IMR-90 (cell line): Measurements from ENCODE around the gene ST3GAL3. TPM values are rescaled to one million over a fixed set of nuclear protein-coding genes. Genes with fewer than 3 reads are reported as not detected.

ENCODE experiments used
- ATAC-seq: fragments of 200-7000 bp; cut with Tn5 transposase; 2 replicates; pipeline ENCODE4 v1.9.1; 2020; ENCODE audit warnings: low read depth, mild to moderate bottlenecking, moderate library complexity
- BruUV-seq: library from RNA; stranded (reverse); fragments of 400-500 nt; replicated peaks from 2 replicates; lab custom pipeline; 2021; lab: Mats Ljungman, UMichigan
- CTCF ChIA-PET: fragments of 300-600 bp; formaldehyde crosslinking; extraction: SDS; loops from one replicate; lab custom pipeline; 2021; ENCODE audit warnings: antibody characterized with exemption; lab: Yijun Ruan, JAX
- POLR2A ChIA-PET: fragments of 300-600 bp; sonication (Branson Sonifier 250); formaldehyde crosslinking; loops from one replicate; lab custom pipeline; 2022; ENCODE audit warnings: antibody characterized with exemption; ENCODE audit not compliant: unreplicated experiment; lab: Charles Lee
- DNase-seq: peaks from one replicate; pipeline ENCODE4 v3.0.0; 2013
- H2AFZ ChIP-seq: replicated peaks from 2 replicates; pipeline ENCODE3; 2013; ENCODE audit warnings: low read length, mild to moderate bottlenecking; ENCODE audit not compliant: poor library complexity
- H2AK5ac ChIP-seq: 2 replicates; pipeline ENCODE4 v1.6.1; 2013; ENCODE audit warnings: low read depth, low read length, inconsistent platforms
- H2AK9ac ChIP-seq: replicated peaks from 2 replicates; pipeline ENCODE3; 2013; ENCODE audit warnings: mild to moderate bottlenecking, low read depth, low read length, moderate library complexity; ENCODE audit not compliant: poor library complexity
- H2BK120ac ChIP-seq: 2 replicates; pipeline ENCODE4 v1.6.1; 2013; ENCODE audit warnings: low read depth, low read length, inconsistent platforms
- H2BK15ac ChIP-seq: 3 replicates; pipeline ENCODE4 v1.6.1; 2013; ENCODE audit warnings: low read depth, low read length, inconsistent platforms
- H2BK20ac ChIP-seq: 2 replicates; pipeline ENCODE4 v1.6.1; 2013; ENCODE audit warnings: low read depth, mild to moderate bottlenecking, inconsistent platforms, low read length, moderate library complexity
- H2BK5ac ChIP-seq: 2 replicates; pipeline ENCODE4 v1.6.1; 2013; ENCODE audit warnings: mild to moderate bottlenecking, low read depth, low read length, inconsistent platforms; ENCODE audit not compliant: poor library complexity, severe bottlenecking
- H3K14ac ChIP-seq: replicated peaks from 2 replicates; pipeline ENCODE4 v1.6.1; 2013; ENCODE audit warnings: low read depth, low read length, inconsistent platforms
- H3K18ac ChIP-seq: 2 replicates; pipeline ENCODE4 v1.6.1; 2013; ENCODE audit warnings: low read depth, low read length, control low read depth
- H3K23ac ChIP-seq: 2 replicates; pipeline ENCODE4 v1.6.1; 2013; ENCODE audit warnings: low read depth, low read length, inconsistent platforms
- H3K27ac ChIP-seq: 2 replicates; pipeline ENCODE4 v1.5.1; 2013; ENCODE audit warnings: mild to moderate bottlenecking, control low read depth, low read length; ENCODE audit not compliant: insufficient read depth
- H3K27me3 ChIP-seq: 2 replicates; pipeline ENCODE4 v1.6.1; 2013; ENCODE audit warnings: low read length; ENCODE audit not compliant: control insufficient read depth, insufficient read depth
- H3K36me3 ChIP-seq: 2 replicates; pipeline ENCODE4 v1.6.1; 2013; ENCODE audit warnings: low read length, mixed read lengths; ENCODE audit not compliant: control insufficient read depth, insufficient read depth
- H3K4ac ChIP-seq: 2 replicates; pipeline ENCODE4 v1.6.1; 2013; ENCODE audit warnings: low read depth, low read length, inconsistent platforms
- H3K4me1 ChIP-seq: 2 replicates; pipeline ENCODE4 v1.6.1; 2013; ENCODE audit warnings: low read length, mixed read lengths; ENCODE audit not compliant: control insufficient read depth, insufficient read depth
- H3K4me2 ChIP-seq: 2 replicates; pipeline ENCODE4 v1.6.1; 2013; ENCODE audit warnings: low read depth, mild to moderate bottlenecking, control low read depth, low read length, moderate library complexity
- H3K4me3 ChIP-seq: 2 replicates; pipeline ENCODE4 v1.5.1; 2013; ENCODE audit warnings: low read depth, mild to moderate bottlenecking, control low read depth, low read length, moderate library complexity; ENCODE audit not compliant: insufficient read depth
- H3K56ac ChIP-seq: 2 replicates; pipeline ENCODE4 v1.6.1; 2013; ENCODE audit warnings: low read length, inconsistent platforms; ENCODE audit not compliant: insufficient read depth; ENCODE audit errors: extremely low read depth
- H3K79me1 ChIP-seq, 2 experiments: 2 replicates each; pipeline ENCODE4 v1.6.1; 2013; ENCODE audit warnings: low read length in 2 of 2, inconsistent platforms in 1 of 2, low read depth in 1 of 2
- H3K9ac ChIP-seq: 2 replicates; pipeline ENCODE4 v1.6.1; 2013; ENCODE audit warnings: low read depth, low read length, control low read depth
- H3K9me1 ChIP-seq: 2 replicates; pipeline ENCODE4 v1.6.1; 2013; ENCODE audit warnings: low read length, inconsistent platforms; ENCODE audit not compliant: insufficient read depth
- H3K9me3 ChIP-seq: 2 replicates; pipeline ENCODE4 v1.6.1; 2013; ENCODE audit warnings: low read length; ENCODE audit not compliant: control insufficient read depth, insufficient read depth
- H4K20me1 ChIP-seq: 2 replicates; pipeline ENCODE4 v1.6.1; 2013; ENCODE audit warnings: low read length, inconsistent platforms; ENCODE audit not compliant: insufficient read depth
- H4K5ac ChIP-seq: 2 replicates; pipeline ENCODE4 v1.6.1; 2013; ENCODE audit warnings: mild to moderate bottlenecking, low read depth, low read length, control low read depth
- H4K8ac ChIP-seq, 2 experiments: 2 replicates each; pipeline ENCODE4 v1.6.1; 2013; ENCODE audit warnings: low read depth in 2 of 2, low read length in 2 of 2, control low read depth in 1 of 2, inconsistent platforms in 1 of 2
- H4K91ac ChIP-seq: 2 replicates; pipeline ENCODE4 v1.6.1; 2013; ENCODE audit warnings: low read depth, low read length, inconsistent platforms; ENCODE audit not compliant: insufficient read depth
- BHLHE40 ChIP-seq: fragments of 150-350 bp; IDR thresholded peaks from 2 replicates; pipeline ENCODE4 v1.6.1; 2016; ENCODE audit warnings: mild to moderate bottlenecking, low read depth, low read length
- CEBPB ChIP-seq: IDR thresholded peaks from 2 replicates; pipeline ENCODE4 v1.6.1; 2012; ENCODE audit warnings: low read depth, low read length, improper control_type of control experiment
- CHD1 ChIP-seq: IDR thresholded peaks from 2 replicates; pipeline ENCODE4 v1.6.1; 2012; ENCODE audit warnings: low read depth, low read length, improper control_type of control experiment
- FOS ChIP-seq: fragments of 150-350 bp; IDR thresholded peaks from 2 replicates; pipeline ENCODE4 v1.6.1; 2016; ENCODE audit warnings: low read depth, low read length
- MAFK ChIP-seq: IDR thresholded peaks from 2 replicates; pipeline ENCODE4 v1.6.1; 2012; ENCODE audit warnings: low read depth, low read length, improper control_type of control experiment
- MAZ ChIP-seq: IDR thresholded peaks from 2 replicates; pipeline ENCODE4 v1.6.1; 2012; ENCODE audit warnings: low read depth, mild to moderate bottlenecking, low read length, improper control_type of control experiment, moderate library complexity, borderline replicate concordance
- MXI1 ChIP-seq: IDR thresholded peaks from 2 replicates; pipeline ENCODE4 v1.6.1; 2012; ENCODE audit warnings: low read depth, mild to moderate bottlenecking, low read length, moderate library complexity, borderline replicate concordance
- NFE2L2 ChIP-seq: fragments of 150-350 bp; IDR thresholded peaks from 2 replicates; pipeline ENCODE4 v1.6.1; 2016; ENCODE audit warnings: low read depth, mild to moderate bottlenecking, low read length
- POLR2A ChIP-seq: IDR thresholded peaks from 2 replicates; pipeline ENCODE4 v1.6.1; 2012; ENCODE audit warnings: mild to moderate bottlenecking, low read depth, low read length
- RAD21 ChIP-seq: IDR thresholded peaks from 2 replicates; pipeline ENCODE4 v1.6.1; 2012; ENCODE audit warnings: low read length, improper control_type of control experiment
- RCOR1 ChIP-seq: IDR thresholded peaks from 2 replicates; pipeline ENCODE4 v1.6.1; 2012; ENCODE audit warnings: mild to moderate bottlenecking, low read length, improper control_type of control experiment; ENCODE audit not compliant: insufficient replicate concordance
- RFX5 ChIP-seq: IDR thresholded peaks from 2 replicates; pipeline ENCODE4 v1.8.0; 2012; ENCODE audit warnings: low read depth, mild to moderate bottlenecking, low read length, moderate library complexity
- SMC3 ChIP-seq: fragments of 150-350 bp; IDR thresholded peaks from 2 replicates; pipeline ENCODE4 v1.6.1; 2016; ENCODE audit warnings: low read depth, mild to moderate bottlenecking, antibody characterized with exemption, low read length, moderate library complexity
- USF2 ChIP-seq: fragments of 150-350 bp; IDR thresholded peaks from 2 replicates; pipeline ENCODE4 v1.6.1; 2017; ENCODE audit warnings: mild to moderate bottlenecking, antibody characterized with exemption, low read length, low read depth
- WGBS, 2 experiments: methylation state at CpG; one replicate each; pipeline versions ENCODE4 v1.1.5 to v1.1.7; 2013; ENCODE audit warnings: missing lambda C conversion rate in 2 of 2; ENCODE audit not compliant: insufficient read length in 1 of 2; ENCODE audit errors: extremely low coverage in 2 of 2; 5-methylcytosine and 5-hydroxymethylcytosine counted together
- dilution Hi-C: fragments of 300-500 bp; cut with HindIII; formaldehyde crosslinking; loops from one replicate; pipeline ENCODE4 v1.14.3; 2018; ENCODE audit warnings: low sequenced_read_pairs; ENCODE audit not compliant: unreplicated experiment
- in situ Hi-C: fragments of 300-500 bp; cut with MboI; formaldehyde crosslinking; loops from 3 replicates; pipeline ENCODE4 v1.14.3; 2019; ENCODE audit warnings: low sequenced_read_pairs, inconsistent platforms, mixed read lengths
- intact Hi-C: fragments of 100-400 bp; cut with micrococcal nuclease; formaldehyde crosslinking; loops from 2 replicates; pipeline ENCODE4 v1.10.0; 2022
- polyA plus RNA-seq, 3 experiments: library from polyadenylated mRNA; depleted of rRNA; stranded (reverse); fragments of >200 nt; gene quantifications; 2 replicates each; pipeline ENCODE4 v1.2.3, GENCODE V29; 2012; ENCODE audit warnings: low replicate concordance in 1 of 3
- total RNA-seq: library from RNA; depleted of rRNA; stranded (reverse); fragments of >200 nt; gene quantifications from 2 replicates; pipeline ENCODE4 v1.2.3, GENCODE V29; 2012
- TF ChIP-seq, protein P1 (sequence below): conservative IDR thresholded peaks from 2 replicates; pipeline ENCODE4 v1.5.1; 2012; ENCODE audit warnings: mild to moderate bottlenecking, low read depth, low read length, improper control_type of control experiment
- TF ChIP-seq, protein P2 (sequence below): fragments of 150-350 bp; IDR thresholded peaks from 2 replicates; pipeline ENCODE4 v1.6.1; 2016; ENCODE audit warnings: low read depth, mild to moderate bottlenecking, low read length, moderate library complexity, borderline replicate concordance

ST3GAL3 gene
- total and polyA plus RNA-seq, 2 of the 4 experiments (the other 2 are of a cell fraction), result 12.0 to 14.8 TPM

- Histone ChIP-seq H4K5ac (no peak overlapping the region), H3K9me1 (peaks cover 22% of the 10 kb centered on the region), H2AFZ (no peak overlapping the region), H3K4me1 (peaks cover 8% of the 10 kb centered on the region), H2BK120ac (no peak overlapping the region), H2AK9ac (no peak overlapping the region), H3K14ac (no peak overlapping the region), H3K9me3 (no peaks in the 10 kb centered on the region), H2BK15ac (no peak overlapping the region), H2AK5ac (no peak overlapping the region), H3K4ac (no peak overlapping the region), H3K27ac (no peak overlapping the region), H3K18ac (no peak overlapping the region), H3K9ac (no peak overlapping the region), H3K4me3 (no peak overlapping the region), H4K91ac (no peak overlapping the region), H3K79me1 (peaks cover 0 to 7% of the 10 kb centered on the region in 2 experiments; a peak in 2 of 4 replicates), H3K23ac (no peak overlapping the region), H2BK5ac (no peak overlapping the region), H3K27me3 (no peaks in the 10 kb centered on the region), H4K20me1 (peaks cover 3% of the 10 kb centered on the region; the same call in 1 of the 2 replicates), H3K56ac (no peak overlapping the region), H2BK20ac (no peak overlapping the region), H3K36me3 (peaks cover 3% of the 10 kb centered on the region), H4K8ac (no peak overlapping the region), H3K4me2 (no peak overlapping the region)
- no peak for TF ChIP-seq CHD1
- no peak for TF ChIP-seq MXI1
- TF ChIP-seq CEBPB, result no peak
- TF ChIP-seq FOS, result no peak
- TF ChIP-seq RCOR1, result no peak
- no peak for TF ChIP-seq MAZ
- TF ChIP-seq NFE2L2, result no peak
- TF ChIP-seq SMC3, result no peak
- TF ChIP-seq, protein P1, sequence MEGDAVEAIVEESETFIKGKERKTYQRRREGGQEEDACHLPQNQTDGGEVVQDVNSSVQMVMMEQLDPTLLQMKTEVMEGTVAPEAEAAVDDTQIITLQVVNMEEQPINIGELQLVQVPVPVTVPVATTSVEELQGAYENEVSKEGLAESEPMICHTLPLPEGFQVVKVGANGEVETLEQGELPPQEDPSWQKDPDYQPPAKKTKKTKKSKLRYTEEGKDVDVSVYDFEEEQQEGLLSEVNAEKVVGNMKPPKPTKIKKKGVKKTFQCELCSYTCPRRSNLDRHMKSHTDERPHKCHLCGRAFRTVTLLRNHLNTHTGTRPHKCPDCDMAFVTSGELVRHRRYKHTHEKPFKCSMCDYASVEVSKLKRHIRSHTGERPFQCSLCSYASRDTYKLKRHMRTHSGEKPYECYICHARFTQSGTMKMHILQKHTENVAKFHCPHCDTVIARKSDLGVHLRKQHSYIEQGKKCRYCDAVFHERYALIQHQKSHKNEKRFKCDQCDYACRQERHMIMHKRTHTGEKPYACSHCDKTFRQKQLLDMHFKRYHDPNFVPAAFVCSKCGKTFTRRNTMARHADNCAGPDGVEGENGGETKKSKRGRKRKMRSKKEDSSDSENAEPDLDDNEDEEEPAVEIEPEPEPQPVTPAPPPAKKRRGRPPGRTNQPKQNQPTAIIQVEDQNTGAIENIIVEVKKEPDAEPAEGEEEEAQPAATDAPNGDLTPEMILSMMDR, result no peak
- TF ChIP-seq BHLHE40, result no peak
- no peak for TF ChIP-seq MAFK
- TF ChIP-seq RFX5, result no peak
- TF ChIP-seq RAD21, result no peak
- no peak for TF ChIP-seq POLR2A
- TF ChIP-seq USF2, result no peak
- TF ChIP-seq, protein P2, sequence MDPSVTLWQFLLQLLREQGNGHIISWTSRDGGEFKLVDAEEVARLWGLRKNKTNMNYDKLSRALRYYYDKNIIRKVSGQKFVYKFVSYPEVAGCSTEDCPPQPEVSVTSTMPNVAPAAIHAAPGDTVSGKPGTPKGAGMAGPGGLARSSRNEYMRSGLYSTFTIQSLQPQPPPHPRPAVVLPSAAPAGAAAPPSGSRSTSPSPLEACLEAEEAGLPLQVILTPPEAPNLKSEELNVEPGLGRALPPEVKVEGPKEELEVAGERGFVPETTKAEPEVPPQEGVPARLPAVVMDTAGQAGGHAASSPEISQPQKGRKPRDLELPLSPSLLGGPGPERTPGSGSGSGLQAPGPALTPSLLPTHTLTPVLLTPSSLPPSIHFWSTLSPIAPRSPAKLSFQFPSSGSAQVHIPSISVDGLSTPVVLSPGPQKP, result no peak
- in situ Hi-C loops (no loop called here), dilution Hi-C loops (no loop called here), intact Hi-C loops (no loop called here)
- DNase-seq, result no peak
- WGBS, 2 experiments, result 100% methylated on average over 1 of the region's 2 CpGs; no CpG with 5 or more reads in 1 of the 2 experiments
- ChIA-PET CTCF (no interaction called here), POLR2A (no interaction called here)
- ATAC-seq, result no peak
- no TSS peak for BruUV-seq
Measured at GRCh38 chr1:43878440-43878839, 171.1 kb downstream of the ST3GAL3 start.
